ENCODE results near the gene TENM3. TPM values are rescaled to one million over a fixed set of nuclear protein-coding genes. Genes with fewer than 3 reads are reported as not detected.
A peak's percentile ranks its signal among the peaks of the same experiment; 100 is the strongest.

The TENM3 gene
- total and polyA plus RNA-seq, 2 donors (not counting 3 experiments of a cell fraction or from before 2014, with no cell fraction given), result 3.2 to 6.2 TPM

- H3K9me3 ChIP-seq (replicated peaks; ENCODE audit: control insufficient read depth, insufficient read depth, low read length), result peaks cover 2% of the 10 kb centered on the region
- TF ChIP-seq FOS (IDR thresholded peaks at IDR 0.05; ENCODE audit: borderline replicate concordance, insufficient read depth, low read length), result no peak
- TF ChIP-seq MYC (IDR thresholded peaks at IDR 0.05; ENCODE audit: low read depth, low read length), result no peak
- no peak overlapping the region for H3K9ac ChIP-seq (replicated peaks; ENCODE audit: extremely low read depth, insufficient read depth, low read length)
- ChIA-PET POLR2A (no interaction called here), CTCF (interaction anchor here (0.8 to 2.6 kb wide), 7 partner anchors 7 to 255 kb away, joined by 3 to 8 read pairs (median 3); no protein-coding TSS in a partner anchor)
- H3K79me2 ChIP-seq (ENCODE audit: control insufficient read depth, insufficient read depth, low read length), result no peaks in the 10 kb centered on the region
- H3K4me2 ChIP-seq (ENCODE audit: insufficient read depth, low read length), result no peak overlapping the region
- DNase-seq (ENCODE audit: low read depth, low spot score), result peak; percentile 5
- peak overlapping the region; percentile 48 for H3K27ac ChIP-seq (ENCODE audit: insufficient read depth, low read depth, low read length)
- dilution Hi-C loops (cut with MboI; ENCODE audit: extremely low pct_ligation_motif_present, low sequenced_read_pairs), result no loop called here
- H3K9me1 ChIP-seq (replicated peaks; ENCODE audit: control insufficient read depth, extremely low read depth, insufficient read depth, low read length), result no peaks in the 10 kb centered on the region
- no TSS peak for BruUV-seq (replicated peaks)
- H2AFZ ChIP-seq (ENCODE audit: low read depth, low read length), result no peak overlapping the region
- no peak overlapping the region for H3K4me3 ChIP-seq (replicated peaks in 1 of 3; ENCODE audit: insufficient read depth in 1 of 3, low read depth in 1 of 3, low read length in 3 of 3)
- H4K20me1 ChIP-seq (replicated peaks; ENCODE audit: control insufficient read depth, extremely low read depth, insufficient read depth, low read length), result no peaks in the 10 kb centered on the region
- H3K27me3 ChIP-seq (ENCODE audit: control insufficient read depth in 2 of 2, insufficient read depth in 2 of 2, low read length in 2 of 2), result no peaks in the 10 kb centered on the region
- no peaks in the 10 kb centered on the region for H3K36me3 ChIP-seq (ENCODE audit: control insufficient read depth in 2 of 2, extremely low read depth in 1 of 2, insufficient read depth in 2 of 2, low read length in 2 of 2)
- intact Hi-C loops (cut with micrococcal nuclease), result loop anchor here (5.0 kb wide), 1 partner anchor 156 kb away; no protein-coding TSS in a partner anchor
- FAIRE-seq, result no peak
- H3K4me1 ChIP-seq (ENCODE audit: control insufficient read depth, extremely low read depth, insufficient read depth, low read length), result peaks cover 37% of the 10 kb centered on the region
These were observed 505.1 kb downstream of the TENM3 start for GRCh38 chr4:182748283-182748682.

- Histone ChIP-seq H3K9ac (replicated peaks; ENCODE audit: extremely low read depth, insufficient read depth, low read length) (peak overlapping the region; percentile 38), H3K27ac (ENCODE audit: insufficient read depth, low read depth, low read length) (peak overlapping the region; percentile 48), H2AFZ (ENCODE audit: low read depth, low read length) (no peak overlapping the region), H3K79me2 (ENCODE audit: control insufficient read depth, insufficient read depth, low read length) (no peaks in the 10 kb centered on the region), H4K20me1 (replicated peaks; ENCODE audit: control insufficient read depth, extremely low read depth, insufficient read depth, low read length) (no peaks in the 10 kb centered on the region), H3K4me3 (replicated peaks in 1 of 3; ENCODE audit: insufficient read depth in 1 of 3, low read depth in 1 of 3, low read length in 3 of 3) (no peak overlapping the region), H3K4me1 (ENCODE audit: control insufficient read depth, extremely low read depth, insufficient read depth, low read length) (peaks cover 37% of the 10 kb centered on the region), H3K9me3 (replicated peaks; ENCODE audit: control insufficient read depth, insufficient read depth, low read length) (peaks cover 2% of the 10 kb centered on the region), H3K9me1 (replicated peaks; ENCODE audit: control insufficient read depth, extremely low read depth, insufficient read depth, low read length) (no peaks in the 10 kb centered on the region), H3K27me3 (ENCODE audit: control insufficient read depth in 2 of 2, insufficient read depth in 2 of 2, low read length in 2 of 2) (no peaks in the 10 kb centered on the region), H3K4me2 (ENCODE audit: insufficient read depth, low read length) (peak overlapping the region; percentile 61), H3K36me3 (ENCODE audit: control insufficient read depth in 2 of 2, extremely low read depth in 1 of 2, insufficient read depth in 2 of 2, low read length in 2 of 2) (no peaks in the 10 kb centered on the region)
- TF ChIP-seq EZH2 (IDR thresholded peaks at IDR 0.05; ENCODE audit: borderline replicate concordance, low read depth, low read length, severe bottlenecking) (no peak), CTCF (IDR thresholded peaks at IDR 0.05; ENCODE audit: extremely low read depth in 1 of 2, insufficient read depth in 1 of 2, low read depth in 1 of 2, low read length in 2 of 2) (no peak), POLR2AphosphoS5 (IDR thresholded peaks at IDR 0.05; ENCODE audit: insufficient read depth, low read depth, low read length) (peak; percentile 19), GATA2 (IDR thresholded peaks at IDR 0.05; ENCODE audit: insufficient read depth, insufficient read length, low read depth, low read length) (no peak), POLR2A (IDR thresholded peaks at IDR 0.05; ENCODE audit: low read depth, low read length) (no peak), FOS (IDR thresholded peaks at IDR 0.05; ENCODE audit: borderline replicate concordance, insufficient read depth, low read length) (peak; percentile 91), MYC (IDR thresholded peaks at IDR 0.05; ENCODE audit: low read depth, low read length) (no peak), JUN (IDR thresholded peaks at IDR 0.05; ENCODE audit: borderline replicate concordance, insufficient read depth, insufficient read length, low read depth) (peak; percentile 93)
- TF ChIP-seq, protein P1, sequence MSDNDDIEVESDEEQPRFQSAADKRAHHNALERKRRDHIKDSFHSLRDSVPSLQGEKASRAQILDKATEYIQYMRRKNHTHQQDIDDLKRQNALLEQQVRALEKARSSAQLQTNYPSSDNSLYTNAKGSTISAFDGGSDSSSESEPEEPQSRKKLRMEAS (IDR thresholded peaks at IDR 0.05; ENCODE audit: insufficient read depth, insufficient read length), result no peak
- FAIRE-seq, result peak; percentile 75
- intact Hi-C loops (cut with micrococcal nuclease), result loop anchor here (5.0 kb wide), 1 partner anchor 157 kb away; no protein-coding TSS in a partner anchor
- ChIA-PET CTCF (interaction anchor here (0.8 to 2.6 kb wide), 5 partner anchors 14 to 256 kb away, joined by 3 to 8 read pairs (median 4); no protein-coding TSS in a partner anchor), POLR2A (no interaction called here)
- dilution Hi-C loops (cut with MboI; ENCODE audit: extremely low pct_ligation_motif_present, low sequenced_read_pairs), result no loop called here
- BruUV-seq (replicated peaks), result no TSS peak
- DNase-seq (ENCODE audit: low read depth, low spot score), result peak; percentile 66
These were observed 505.7 kb downstream of the TENM3 start for GRCh38 chr4:182748949-182749348.
